BLaER1 treated with 17β-estradiol and CSF1 and Interleukin-3, amounts not matched to agents 10 nM and 100 nM (cell line): ENCODE measurements around the gene GPATCH3.
A peak's percentile ranks its signal among the peaks of the same experiment; 100 is the strongest.

Experiments
- H3K27ac ChIP-seq, 11 experiments: shearing (Covaris generic); formaldehyde crosslinking; 2 replicates each; pipeline ENCODE4 v1.8.1; 2022
- H3K27me3 ChIP-seq, 11 experiments: shearing (Covaris generic); formaldehyde crosslinking; 2 replicates each; pipeline ENCODE4 v1.8.1; 2022
- H3K36me3 ChIP-seq, 11 experiments: shearing (Covaris generic); formaldehyde crosslinking; 2 replicates each; pipeline ENCODE4 v1.8.1; 2022
- H3K4me1 ChIP-seq, 10 experiments: shearing (Covaris generic); formaldehyde crosslinking; 2 replicates each; pipeline ENCODE4 v1.8.1; 2022
- H3K4me2 ChIP-seq, 11 experiments: shearing (Covaris generic); formaldehyde crosslinking; 2 replicates each; pipeline ENCODE4 v1.8.1; 2022
- H3K4me3 ChIP-seq, 10 experiments: shearing (Covaris generic); formaldehyde crosslinking; 2 replicates each; pipeline ENCODE4 v1.8.1; 2022
- H3K9ac ChIP-seq, 11 experiments: shearing (Covaris generic); formaldehyde crosslinking; 2 replicates each; pipeline ENCODE4 v1.8.1; 2022
- H3K9me3 ChIP-seq, 11 experiments: shearing (Covaris generic); formaldehyde crosslinking; replicated peaks in 1 of 11; 2 replicates each; pipeline ENCODE4 v1.8.1; 2022
- H4K20me1 ChIP-seq, 11 experiments: shearing (Covaris generic); formaldehyde crosslinking; 2 replicates each; pipeline ENCODE4 v1.8.1; 2022
- Cebpa-rat ChIP-seq, 11 experiments: shearing (Covaris generic); IDR thresholded peaks; 2 replicates each; pipeline ENCODE4 v1.8.1; 2022

The GPATCH3 gene

GRCh38 chr1:26941311-26941710 lies 41.0 kb upstream of the GPATCH3 start:
- H3K27ac ChIP-seq: peak overlapping the region in 2 of 11 experiments; percentile 61 to 63; a peak in 4 of 22 replicates
- H3K36me3 ChIP-seq: peaks cover 66 to 100% (median 96%) of the 10 kb centered on the region in 11 experiments
- TF ChIP-seq Cebpa-rat (IDR thresholded peaks at IDR 0.05): no peak
- H3K4me3 ChIP-seq: no peak overlapping the region
- peaks cover 0 to 53% (median 18%) of the 10 kb centered on the region in 10 experiments; a peak in 12 of 20 replicates for H3K4me1 ChIP-seq
- peak overlapping the region in 2 of 11 experiments; percentile 65 to 68; a peak in 4 of 22 replicates for H3K4me2 ChIP-seq
- no peaks in the 10 kb centered on the region for H3K9me3 ChIP-seq
- peaks cover 0 to 78% (median 51%) of the 10 kb centered on the region in 11 experiments; a peak in 17 of 22 replicates for H4K20me1 ChIP-seq
- H3K9ac ChIP-seq: peak overlapping the region in 2 of 11 experiments; percentile 4 to 33; a peak in 1 of 22 replicates
- H3K27me3 ChIP-seq: no peaks in the 10 kb centered on the region

- Histone ChIP-seq H3K36me3 (peaks cover 58 to 98% (median 92%) of the 10 kb centered on the region in 11 experiments), H3K4me1 (peaks cover 0 to 53% (median 18%) of the 10 kb centered on the region in 10 experiments; a peak in 12 of 20 replicates), H3K27me3 (no peaks in the 10 kb centered on the region), H4K20me1 (peaks cover 0 to 95% (median 66%) of the 10 kb centered on the region in 11 experiments; a peak in 17 of 22 replicates), H3K9ac (peak overlapping the region in 2 of 11 experiments; percentile 35 to 44; a peak in 1 of 22 replicates), H3K4me3 (no peak overlapping the region), H3K4me2 (peak overlapping the region in 5 of 11 experiments; percentile 1 to 76 (median 65); a peak in 8 of 22 replicates), H3K27ac (peak overlapping the region in 4 of 11 experiments; percentile 37 to 66 (median 52); a peak in 9 of 22 replicates), H3K9me3 (no peaks in the 10 kb centered on the region)
- no peak for TF ChIP-seq Cebpa-rat (IDR thresholded peaks at IDR 0.05)
Observed at GRCh38 chr1:26938659-26939025, 38.4 kb upstream of the GPATCH3 start.

GRCh38 chr1:26938004-26938658 lies 37.9 kb upstream of the GPATCH3 start:
- peak overlapping the region in 5 of 11 experiments; percentile 1 to 76 (median 65); a peak in 10 of 22 replicates for H3K4me2 ChIP-seq
- peaks cover under 1 to 95% (median 71%) of the 10 kb centered on the region in 11 experiments; a peak in 18 of 22 replicates for H4K20me1 ChIP-seq
- peaks cover 0 to 54% (median 18%) of the 10 kb centered on the region in 10 experiments; a peak in 12 of 20 replicates for H3K4me1 ChIP-seq
- no peak for TF ChIP-seq Cebpa-rat (IDR thresholded peaks at IDR 0.05)
- no peaks in the 10 kb centered on the region for H3K9me3 ChIP-seq
- H3K27ac ChIP-seq: peak overlapping the region in 5 of 11 experiments; percentile 32 to 66 (median 42); a peak in 10 of 22 replicates
- no peak overlapping the region for H3K4me3 ChIP-seq
- H3K27me3 ChIP-seq: no peaks in the 10 kb centered on the region
- H3K36me3 ChIP-seq: peaks cover 53 to 98% (median 92%) of the 10 kb centered on the region in 11 experiments
- peak overlapping the region in 4 of 11 experiments; percentile 24 to 44 (median 38); a peak in 5 of 22 replicates for H3K9ac ChIP-seq

- TF ChIP-seq Cebpa-rat (IDR thresholded peaks at IDR 0.05): no peak
- H3K27me3 ChIP-seq: no peaks in the 10 kb centered on the region
- peaks cover 6 to 98% (median 72%) of the 10 kb centered on the region in 11 experiments; a peak in 19 of 22 replicates for H4K20me1 ChIP-seq
- H3K4me2 ChIP-seq: peak overlapping the region in 3 of 11 experiments; percentile 65 to 76 (median 68); a peak in 2 of 22 replicates
- no peak overlapping the region for H3K4me3 ChIP-seq
- H3K27ac ChIP-seq: peak overlapping the region in 1 of 11 experiments; percentile 66; a peak in 2 of 22 replicates
- peaks cover 41 to 98% (median 91%) of the 10 kb centered on the region in 11 experiments for H3K36me3 ChIP-seq
- H3K9ac ChIP-seq: no peak overlapping the region
- peaks cover 0 to 68% (median 30%) of the 10 kb centered on the region in 10 experiments; a peak in 15 of 20 replicates for H3K4me1 ChIP-seq
- H3K9me3 ChIP-seq: no peaks in the 10 kb centered on the region
Observed at GRCh38 chr1:26936823-26937222, 36.6 kb upstream of the GPATCH3 start.

- H3K4me1 ChIP-seq: peaks cover 0 to 29% (median 15%) of the 10 kb centered on the region in 10 experiments; a peak in 15 of 20 replicates
- no peak overlapping the region for H3K4me3 ChIP-seq
- 0 out of 22 replicates have a peak, but pooled peaks of 1 of the 11 experiments have one; percentile 30 for TF ChIP-seq Cebpa-rat (IDR thresholded peaks at IDR 0.05)
- peaks cover 8 to 98% (median 54%) of the 10 kb centered on the region in 11 experiments; a peak in 18 of 22 replicates for H4K20me1 ChIP-seq
- H3K9me3 ChIP-seq: no peaks in the 10 kb centered on the region
- no peaks in the 10 kb centered on the region for H3K27me3 ChIP-seq
- peak overlapping the region in 7 of 11 experiments; percentile 9 to 74 (median 64); a peak in 12 of 22 replicates for H3K4me2 ChIP-seq
- peak overlapping the region in 6 of 11 experiments; percentile 34 to 70 (median 46); a peak in 11 of 22 replicates for H3K27ac ChIP-seq
- H3K36me3 ChIP-seq: peaks cover 62 to 97% (median 94%) of the 10 kb centered on the region in 11 experiments
- H3K9ac ChIP-seq: peak overlapping the region in 2 of 11 experiments; percentile 37 to 53; a peak in 5 of 22 replicates
Observed at GRCh38 chr1:26932531-26932930, 32.3 kb upstream of the GPATCH3 start.

- H3K4me1 ChIP-seq: peaks cover 20 to 27% (median 24%) of the 10 kb centered on the region in 10 experiments
- H3K4me2 ChIP-seq: peak overlapping the region; percentile 84 to 98 (median 93); a peak in 19 of 22 replicates
- H4K20me1 ChIP-seq: peaks cover 8 to 65% (median 56%) of the 10 kb centered on the region in 11 experiments; a peak in 19 of 22 replicates
- no peak overlapping the region for H3K27ac ChIP-seq
- H3K9me3 ChIP-seq: no peaks in the 10 kb centered on the region
- H3K9ac ChIP-seq: peak overlapping the region in 1 of 11 experiments; percentile 16; a peak in 3 of 22 replicates
- no peak for TF ChIP-seq Cebpa-rat (IDR thresholded peaks at IDR 0.05)
- 0 out of 20 replicates have a peak overlapping the region, but pooled peaks of 1 of the 10 experiments have one; percentile 90 for H3K4me3 ChIP-seq
- H3K36me3 ChIP-seq: peaks cover 51 to 64% (median 59%) of the 10 kb centered on the region in 11 experiments
- H3K27me3 ChIP-seq: no peaks in the 10 kb centered on the region
Observed at GRCh38 chr1:26923711-26924110, 23.4 kb upstream of the GPATCH3 start.

GRCh38 chr1:26922901-26923300 lies 22.6 kb upstream of the GPATCH3 start:
- Histone ChIP-seq H3K36me3 (peaks cover 43 to 56% (median 51%) of the 10 kb centered on the region in 11 experiments), H3K4me3 (peak overlapping the region; percentile 81 to 99 (median 92)), H3K9me3 (no peaks in the 10 kb centered on the region), H4K20me1 (peaks cover 8 to 57% (median 50%) of the 10 kb centered on the region in 11 experiments; a peak in 19 of 22 replicates), H3K4me1 (peaks cover 20 to 27% (median 24%) of the 10 kb centered on the region in 10 experiments), H3K9ac (peak overlapping the region; percentile 86 to 98 (median 95); a peak in 19 of 22 replicates), H3K27ac (peak overlapping the region in 3 of 11 experiments; percentile 84 to 94 (median 91); a peak in 4 of 22 replicates), H3K27me3 (no peaks in the 10 kb centered on the region), H3K4me2 (peak overlapping the region; percentile 84 to 98 (median 93))
- no peak for TF ChIP-seq Cebpa-rat (IDR thresholded peaks at IDR 0.05)

- H3K36me3 ChIP-seq: peaks cover 37 to 51% (median 46%) of the 10 kb centered on the region in 11 experiments
- peak overlapping the region; percentile 86 to 98 (median 95) for H3K9ac ChIP-seq
- H3K4me3 ChIP-seq: peak overlapping the region; percentile 81 to 99 (median 92)
- H4K20me1 ChIP-seq: peaks cover 5 to 52% (median 45%) of the 10 kb centered on the region in 11 experiments; a peak in 19 of 22 replicates
- peaks cover 20 to 27% (median 24%) of the 10 kb centered on the region in 10 experiments for H3K4me1 ChIP-seq
- no peak for TF ChIP-seq Cebpa-rat (IDR thresholded peaks at IDR 0.05)
- no peaks in the 10 kb centered on the region for H3K27me3 ChIP-seq
- peak overlapping the region; percentile 84 to 94 (median 93); a peak in 21 of 22 replicates for H3K27ac ChIP-seq
- H3K9me3 ChIP-seq: no peaks in the 10 kb centered on the region
- H3K4me2 ChIP-seq: peak overlapping the region; percentile 84 to 98 (median 93)
Observed at GRCh38 chr1:26922431-26922729, 22.1 kb upstream of the GPATCH3 start.
